ENCODE results near the gene CYB561D1.
"Not testable (repeated sequence)": the region's sequence is repeated elsewhere in the genome, so short reads cannot be mapped to it uniquely, and the experiment has no call there.

Gene CYB561D1, protein sequence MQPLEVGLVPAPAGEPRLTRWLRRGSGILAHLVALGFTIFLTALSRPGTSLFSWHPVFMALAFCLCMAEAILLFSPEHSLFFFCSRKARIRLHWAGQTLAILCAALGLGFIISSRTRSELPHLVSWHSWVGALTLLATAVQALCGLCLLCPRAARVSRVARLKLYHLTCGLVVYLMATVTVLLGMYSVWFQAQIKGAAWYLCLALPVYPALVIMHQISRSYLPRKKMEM

DNA sequence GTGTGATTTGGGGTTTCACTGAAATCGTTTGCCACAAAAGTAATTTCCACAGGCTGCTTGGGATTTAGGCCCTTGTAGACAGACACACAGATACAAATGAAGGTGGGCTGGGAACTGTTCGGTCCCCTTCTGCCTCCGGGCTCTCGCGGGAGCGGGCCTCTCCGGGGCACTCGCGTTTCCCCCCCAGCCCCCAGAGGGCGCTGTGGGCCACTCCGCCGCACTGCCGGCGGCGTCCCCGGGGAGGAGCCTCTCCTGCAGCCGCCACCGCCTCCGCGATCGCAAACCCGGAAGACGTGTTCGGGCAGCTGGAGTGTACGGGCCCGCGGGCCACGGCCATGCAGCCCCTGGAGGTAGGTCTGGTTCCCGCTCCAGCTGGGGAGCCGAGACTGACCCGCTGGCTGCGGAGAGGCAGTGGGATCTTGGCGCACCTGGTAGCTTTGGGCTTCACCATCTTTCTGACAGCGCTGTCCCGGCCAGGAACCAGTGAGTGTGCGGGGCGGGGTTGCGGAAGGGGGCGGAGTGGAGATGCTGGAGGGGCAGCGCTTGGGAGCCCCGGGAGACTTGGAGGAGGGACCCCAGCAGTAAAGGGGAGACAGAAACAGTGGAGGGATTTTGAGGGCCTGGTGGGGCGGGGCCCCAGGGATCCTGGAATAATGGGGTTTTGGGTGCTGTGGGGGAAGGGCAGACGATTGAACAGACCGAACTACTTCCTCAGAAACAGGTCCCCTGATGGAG, at the start of gene CYB561D1:
Gene CYB561D1 (plus strand): TSS at position 290 of the 735 bp plus-strand sequence. CDS start 46 bp downstream, at position 336.
- DNase-seq (ENCODE audit: low read depth in 2 of 2) = peak; percentile 71 to 77

DNA sequence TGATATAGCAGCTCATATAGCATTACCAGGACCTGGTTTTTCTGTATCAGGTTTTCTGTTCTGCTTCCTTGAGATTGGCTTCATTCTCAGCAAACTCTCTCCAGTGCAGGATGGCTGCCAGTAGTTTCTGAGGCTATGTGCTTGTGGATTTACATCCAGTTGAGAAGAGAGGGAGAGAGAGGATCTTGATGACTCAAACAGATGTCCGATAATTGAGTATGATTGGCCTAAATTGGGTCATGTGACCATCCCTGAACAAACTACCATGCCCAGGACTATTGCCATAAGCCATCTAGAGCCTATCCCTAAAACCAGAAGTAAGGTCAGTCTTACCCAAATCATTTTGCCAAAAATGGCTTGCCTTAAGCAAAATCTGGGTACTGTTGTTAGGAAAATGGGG, 49.5 kb upstream of the CYB561D1 start:
- DNase-seq (ENCODE audit: low read depth in 2 of 2) = no peak

DNA sequence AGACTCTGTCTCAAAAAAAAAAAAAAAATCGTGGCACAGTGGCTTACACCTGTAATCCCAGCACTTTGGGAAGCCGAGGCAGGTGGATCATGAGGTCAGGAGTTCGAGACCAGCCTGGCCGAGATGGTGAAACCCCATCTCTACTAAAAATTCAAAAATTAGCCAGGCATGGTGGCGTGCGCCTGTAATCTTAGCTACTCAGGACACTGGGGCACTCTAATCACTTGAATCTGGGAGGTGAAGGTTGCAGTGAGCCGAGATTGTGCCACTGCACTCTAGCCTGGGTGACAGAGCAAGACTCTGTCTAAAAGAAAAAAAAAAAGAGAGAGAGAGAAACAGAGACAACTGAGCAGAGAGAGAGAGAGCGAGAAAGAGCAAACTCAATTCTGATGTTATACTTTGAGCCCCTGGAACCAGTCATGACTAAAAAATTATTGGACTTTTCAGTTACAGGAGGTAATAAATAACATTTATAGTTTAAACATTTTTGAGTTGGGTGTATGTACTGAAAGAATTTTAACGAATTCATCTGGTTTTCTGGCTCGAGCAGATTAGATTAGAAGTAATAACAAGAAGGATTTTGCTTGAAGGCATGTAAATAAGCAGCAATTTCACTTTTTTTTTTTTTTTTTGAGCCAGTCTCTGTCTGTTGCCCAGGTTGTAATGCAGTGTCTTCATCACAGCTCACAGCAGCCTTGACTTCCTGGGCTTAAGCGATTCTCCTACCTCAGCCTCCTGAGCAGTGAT, 47.8 kb upstream of the CYB561D1 start:
- not testable (repeated sequence) for DNase-seq (ENCODE audit: low read depth in 2 of 2)

DNA sequence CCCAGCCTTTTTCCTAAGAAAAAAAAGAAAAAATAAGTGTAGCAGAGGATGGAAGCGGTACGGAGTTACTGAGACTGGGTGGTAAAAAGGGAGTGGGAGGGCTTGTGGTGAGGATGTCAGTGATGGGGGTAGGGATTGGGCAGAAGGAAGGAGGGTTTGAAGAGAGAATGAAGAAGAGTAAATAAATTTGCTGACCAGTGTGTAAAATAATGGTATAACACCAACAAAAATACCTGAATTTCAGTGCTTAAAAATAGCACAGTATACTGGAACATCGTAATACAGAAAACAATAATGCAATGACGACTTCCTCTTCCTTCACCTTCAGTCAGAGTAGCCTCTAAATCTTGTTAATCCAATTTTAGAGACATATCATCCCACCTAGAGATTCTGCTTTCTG, 46.4 kb upstream of the CYB561D1 start:
- no peak for DNase-seq (ENCODE audit: low read depth in 2 of 2)

DNA sequence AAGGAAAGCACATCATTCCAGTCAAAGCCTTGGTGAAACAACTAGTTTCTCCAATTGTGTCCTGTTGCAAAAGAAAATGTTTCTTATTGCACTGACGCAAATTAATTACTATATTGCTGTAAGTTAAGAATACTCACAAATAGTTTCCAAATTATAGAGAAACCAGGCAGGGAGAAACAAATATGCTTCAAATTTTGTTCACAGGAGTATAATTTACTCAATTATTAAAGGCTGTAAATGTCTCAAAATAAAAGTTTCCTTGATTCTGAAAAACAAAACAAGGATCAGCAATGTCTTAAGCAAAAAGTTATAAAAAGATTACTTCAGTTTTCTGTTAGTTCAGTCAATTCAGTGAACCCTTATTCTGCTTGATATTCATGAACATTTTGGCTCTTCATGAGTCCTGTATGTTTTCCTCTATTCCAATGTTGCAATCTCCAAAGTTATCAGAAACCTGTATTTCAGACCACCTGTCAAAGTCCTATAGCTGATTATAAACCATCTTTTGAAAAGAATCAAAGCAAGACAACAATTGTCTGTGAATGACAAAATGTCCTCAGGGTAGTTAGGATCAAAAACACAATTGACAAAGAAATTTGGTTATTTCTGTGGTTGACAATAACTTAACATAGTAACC, 39.3 kb upstream of the CYB561D1 start:
- no peak for DNase-seq (ENCODE audit: low read depth in 2 of 2)

DNA sequence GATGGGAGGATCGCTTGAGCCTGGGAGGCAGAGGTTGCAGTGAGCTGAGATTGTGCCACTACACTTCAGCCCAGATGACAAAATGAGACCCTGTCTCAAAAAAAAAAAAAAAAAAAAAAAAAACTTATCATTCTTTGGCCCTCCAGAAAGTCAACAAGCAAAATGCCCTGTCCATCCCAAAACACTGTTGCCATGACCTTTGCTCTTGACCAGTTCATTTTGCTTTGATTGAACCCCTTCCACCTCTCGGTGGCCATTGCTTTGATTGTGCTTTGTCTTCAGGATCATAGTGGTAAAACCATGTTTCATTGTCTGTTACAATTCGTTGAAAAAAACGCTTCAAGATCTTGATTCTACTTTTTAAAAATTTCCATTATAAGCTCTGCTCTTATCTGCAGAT, 36.1 kb upstream of the CYB561D1 start:
- DNase-seq (ENCODE audit: low read depth in 2 of 2) = no peak

DNA sequence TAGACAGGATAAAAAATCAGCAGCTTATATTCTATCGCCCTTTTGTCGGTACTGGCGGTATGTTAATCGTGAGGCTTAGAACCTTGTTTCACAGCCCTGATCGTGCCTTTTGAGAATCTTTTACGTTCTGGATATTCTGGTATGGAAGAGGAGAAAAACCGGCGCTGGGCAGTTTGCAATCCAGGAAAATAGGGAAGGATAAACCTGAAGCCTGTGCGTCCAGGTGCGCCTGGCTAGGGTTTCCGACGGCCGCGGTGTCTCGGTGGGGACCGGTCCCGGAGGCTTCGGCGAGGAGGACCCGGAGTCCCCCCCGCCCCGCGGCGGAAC, 27.8 kb upstream of the CYB561D1 start:
- no peak for DNase-seq (ENCODE audit: low read depth in 2 of 2)

DNA sequence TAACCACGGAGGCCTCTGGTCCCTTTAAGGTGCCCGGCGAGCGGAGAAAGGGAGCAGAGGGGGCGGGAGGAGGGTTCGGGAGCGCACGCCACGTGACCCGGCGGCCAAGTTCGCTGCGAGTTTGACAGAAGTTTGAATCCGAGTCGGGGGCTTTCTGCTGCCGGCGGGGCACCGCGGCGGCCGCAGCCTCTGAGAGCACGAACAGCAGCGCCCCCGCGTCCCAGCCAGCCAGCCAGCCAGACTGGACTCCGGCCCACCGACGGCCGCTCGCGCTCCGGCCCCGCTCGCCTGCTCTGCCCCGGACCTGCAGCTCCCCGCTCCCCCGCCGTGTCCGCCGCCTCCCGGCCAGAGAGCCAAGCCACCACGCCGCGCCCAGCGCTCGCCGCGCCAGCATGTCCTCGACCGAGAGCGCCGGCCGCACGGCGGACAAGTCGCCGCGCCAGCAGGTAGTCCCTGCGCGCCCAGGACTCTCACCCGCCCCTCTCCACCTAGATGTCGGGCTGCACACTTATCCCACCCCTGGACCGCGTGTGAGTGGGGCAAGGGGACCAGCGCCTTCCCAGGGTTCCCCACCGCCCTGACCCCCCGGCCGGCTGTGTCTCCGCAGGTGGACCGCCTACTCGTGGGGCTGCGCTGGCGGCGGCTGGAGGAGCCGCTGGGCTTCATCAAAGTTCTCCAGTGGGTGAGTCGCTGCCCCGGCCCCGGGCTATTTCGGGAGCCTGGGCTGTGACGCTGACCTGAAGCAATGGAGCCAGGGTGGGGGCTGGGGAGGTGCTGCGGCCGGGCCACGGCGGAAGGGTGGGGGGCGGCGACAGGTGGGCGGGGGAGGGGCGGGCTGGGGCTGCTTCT, 27.2 kb upstream of the CYB561D1 start, which contains the start of gene SYPL2:
Gene SYPL2 (plus strand): TSS at position 95 of the 849 bp plus-strand sequence. CDS start 298 bp downstream, at position 393.
- no peak for DNase-seq (ENCODE audit: low read depth in 2 of 2)

DNA sequence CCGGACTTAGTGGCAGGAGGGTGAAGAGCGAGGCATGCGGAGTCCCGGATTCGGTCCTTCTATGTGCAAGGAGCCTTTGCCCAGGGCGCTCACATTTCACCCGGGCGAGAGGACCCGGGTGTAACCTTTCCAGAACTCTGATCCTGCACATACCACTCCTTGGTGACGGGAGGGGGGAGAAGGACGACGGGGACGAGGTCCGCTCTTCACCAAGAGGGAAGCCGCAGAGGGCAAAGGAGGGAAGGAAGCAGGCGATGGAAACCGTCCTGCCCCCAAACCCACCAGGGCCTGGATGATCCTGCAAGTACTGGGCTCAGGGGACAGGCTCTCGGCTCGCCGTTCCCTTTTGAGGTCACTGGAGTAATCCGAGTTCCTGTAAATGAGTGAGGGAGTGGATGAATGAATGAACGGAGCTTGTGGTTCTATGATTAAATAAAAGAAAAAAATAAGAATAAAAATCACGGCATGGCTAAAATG, 26.6 kb upstream of the CYB561D1 start:
- DNase-seq (ENCODE audit: low read depth in 2 of 2) = no peak

DNA sequence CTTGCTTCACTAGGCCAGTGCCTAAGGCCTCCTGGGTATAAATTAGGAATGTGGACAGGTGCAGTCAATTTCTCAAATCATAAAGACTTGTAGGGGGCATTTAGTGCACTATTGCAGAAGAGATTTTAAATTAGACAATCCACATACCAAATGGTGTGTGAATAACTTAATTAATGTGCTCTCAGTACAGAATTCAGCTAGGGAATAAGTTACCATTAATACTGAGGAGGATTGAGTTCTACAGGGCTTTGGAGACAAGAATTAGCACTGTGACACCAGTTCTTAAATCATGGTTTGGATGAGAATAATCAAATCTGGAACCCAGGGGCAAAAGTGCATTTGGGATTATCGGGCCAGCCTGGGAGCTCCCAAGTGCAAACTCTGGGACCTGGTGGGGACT, 25.8 kb upstream of the CYB561D1 start:
- no peak for DNase-seq (ENCODE audit: low read depth in 2 of 2)

DNA sequence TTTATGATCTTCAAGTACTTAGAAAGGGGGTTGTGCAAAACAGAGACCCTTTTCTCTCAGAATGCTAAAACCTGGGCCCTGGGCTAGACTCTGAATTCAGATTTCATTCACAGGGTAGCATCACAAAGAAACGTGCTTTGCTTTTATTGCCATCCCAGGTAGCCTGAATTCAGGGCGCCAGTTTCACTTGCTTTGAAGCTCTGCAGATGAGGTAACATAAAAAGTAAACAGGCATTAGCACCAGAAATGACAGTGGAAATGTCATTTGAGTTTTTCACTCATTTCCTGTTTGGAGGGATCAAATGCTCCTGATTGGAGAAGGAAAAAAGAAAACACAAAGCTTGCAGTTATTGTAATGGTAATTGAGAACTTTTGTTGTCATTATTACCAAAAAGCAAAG, 25.0 kb upstream of the CYB561D1 start:
- DNase-seq (ENCODE audit: low read depth in 2 of 2) = no peak

DNA sequence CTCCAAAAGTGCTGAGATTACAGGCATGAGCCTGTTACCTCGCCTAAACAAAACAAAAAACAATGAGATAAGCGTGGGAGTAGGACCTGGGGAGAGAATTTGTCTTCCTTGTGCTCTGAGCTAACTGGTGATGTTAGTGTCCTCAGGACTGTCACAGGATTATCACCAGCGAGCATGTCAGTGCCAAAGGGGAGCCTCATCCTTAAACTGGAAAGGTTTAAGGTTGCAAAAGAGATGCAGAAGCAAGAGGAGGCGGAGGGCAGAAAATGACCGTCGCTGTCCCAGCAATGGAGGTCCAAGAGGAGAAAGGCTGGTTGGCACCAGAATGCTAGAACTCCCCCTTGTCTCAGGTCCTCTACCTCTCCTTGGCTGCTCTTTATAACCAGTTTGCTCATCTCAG, 23.6 kb upstream of the CYB561D1 start:
- DNase-seq (ENCODE audit: low read depth in 2 of 2) = no peak

DNA sequence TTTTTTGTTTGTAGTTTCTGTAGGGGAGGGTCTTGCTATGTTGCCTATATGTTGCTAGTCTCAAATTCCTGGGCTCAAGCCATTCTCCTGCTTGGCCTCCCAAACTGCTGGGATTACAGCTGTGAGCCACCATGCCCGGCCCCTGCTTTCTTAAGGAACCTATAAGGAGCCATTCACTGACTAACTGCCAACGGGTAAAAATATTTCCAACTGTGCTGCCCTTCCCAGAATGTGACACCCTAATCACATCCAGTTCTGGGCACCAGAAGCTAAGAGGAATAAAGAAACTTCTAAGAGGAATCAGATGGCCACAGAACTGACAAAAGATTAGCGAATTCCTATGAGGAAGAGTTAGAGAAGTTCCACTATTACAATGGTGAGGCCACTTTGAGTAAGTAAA, 21.1 kb upstream of the CYB561D1 start:
- DNase-seq (ENCODE audit: low read depth in 2 of 2) = no peak

DNA sequence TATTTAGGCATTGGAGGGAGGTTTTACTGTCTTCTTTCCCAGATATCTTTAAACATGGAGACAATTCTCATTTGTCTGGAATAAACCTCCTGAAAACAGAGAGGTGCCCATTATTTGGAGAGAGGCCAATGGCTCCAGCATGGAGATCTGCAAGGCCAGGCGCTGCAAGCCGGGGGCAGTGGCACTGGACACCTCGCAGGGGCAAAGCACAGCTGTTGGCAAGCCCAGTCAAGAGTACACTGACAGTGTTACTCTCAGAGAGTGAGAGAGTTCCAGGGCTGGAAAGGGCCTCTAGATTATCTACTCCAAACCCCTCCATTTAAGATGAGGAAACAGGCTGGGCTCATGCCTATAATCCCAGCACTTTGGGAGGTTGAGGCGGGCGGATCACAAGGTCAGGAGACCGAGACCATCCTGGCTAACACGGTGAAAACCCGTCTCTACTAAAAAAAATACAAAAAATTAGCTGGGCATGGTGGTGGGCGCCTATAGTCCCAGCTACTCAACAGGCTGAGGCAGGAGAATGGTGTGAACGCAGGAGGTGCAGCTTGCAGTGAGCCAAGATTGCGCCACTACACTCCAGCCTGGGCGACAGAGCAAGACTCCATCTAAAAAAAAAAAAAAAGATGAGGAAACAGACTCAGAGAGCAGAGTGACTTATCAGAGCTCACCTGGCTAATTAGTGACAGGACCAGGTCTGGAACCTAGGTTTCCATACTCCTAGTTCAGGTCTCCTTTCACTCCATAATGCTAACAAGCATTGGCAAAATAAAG, 20.4 kb upstream of the CYB561D1 start:
- not testable (repeated sequence) for DNase-seq (ENCODE audit: low read depth in 2 of 2)

DNA sequence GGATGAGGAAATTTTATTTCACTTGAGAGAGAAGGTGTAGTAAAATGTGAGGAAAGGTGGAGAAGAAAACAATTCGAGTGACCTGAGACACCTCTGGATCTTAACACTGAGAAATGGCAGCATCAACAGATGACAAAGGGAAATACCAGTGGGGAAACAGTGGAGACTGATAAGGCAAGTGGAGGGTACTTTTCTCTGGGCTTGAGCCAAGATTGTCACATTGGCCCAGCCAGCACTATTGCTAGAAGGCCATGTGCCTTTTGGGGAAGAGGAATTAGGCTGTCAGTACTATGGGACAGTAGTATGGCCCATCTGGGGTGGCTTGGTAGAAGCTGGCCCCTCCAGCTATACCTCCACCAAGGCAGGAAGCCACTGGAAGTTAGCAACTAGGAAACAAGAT, 19.2 kb upstream of the CYB561D1 start:
- no peak for DNase-seq (ENCODE audit: low read depth in 2 of 2)

DNA sequence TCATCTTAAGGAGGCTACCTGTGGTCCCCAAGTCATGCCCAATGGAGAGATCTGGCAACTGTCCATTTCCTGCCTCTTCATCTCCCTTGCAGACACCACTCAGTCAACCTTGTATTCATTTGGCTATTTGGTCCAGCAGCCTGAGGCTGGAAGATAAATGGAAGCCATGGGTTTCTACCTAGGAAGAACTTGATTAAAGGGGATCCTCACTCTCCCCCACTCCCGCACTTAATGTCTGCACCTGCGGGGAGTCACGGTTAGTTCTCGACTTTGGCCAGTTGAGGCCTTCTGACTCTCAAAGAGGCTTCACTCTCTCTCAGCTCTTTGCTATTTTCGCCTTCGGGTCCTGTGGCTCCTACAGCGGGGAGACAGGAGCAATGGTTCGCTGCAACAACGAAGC, 18.6 kb upstream of the CYB561D1 start:
- no peak for DNase-seq (ENCODE audit: low read depth in 2 of 2)

DNA sequence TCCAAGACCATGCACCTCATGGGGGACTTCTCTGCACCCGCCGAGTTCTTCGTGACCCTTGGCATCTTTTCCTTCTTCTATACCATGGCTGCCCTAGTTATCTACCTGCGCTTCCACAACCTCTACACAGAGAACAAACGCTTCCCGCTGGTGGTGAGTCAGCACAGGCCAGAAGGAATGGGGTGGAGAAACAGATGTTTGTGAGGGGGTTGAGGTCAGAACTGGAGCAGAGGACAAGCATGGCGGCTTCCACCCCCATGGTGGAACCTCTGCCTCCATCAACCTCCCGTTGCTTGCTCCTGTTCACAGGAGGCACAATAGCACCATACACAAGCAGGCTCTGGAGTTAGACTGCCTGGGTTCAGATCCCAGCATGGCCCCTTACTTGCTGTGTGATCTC, 17.1 kb upstream of the CYB561D1 start:
- DNase-seq (ENCODE audit: low read depth in 2 of 2) = no peak

DNA sequence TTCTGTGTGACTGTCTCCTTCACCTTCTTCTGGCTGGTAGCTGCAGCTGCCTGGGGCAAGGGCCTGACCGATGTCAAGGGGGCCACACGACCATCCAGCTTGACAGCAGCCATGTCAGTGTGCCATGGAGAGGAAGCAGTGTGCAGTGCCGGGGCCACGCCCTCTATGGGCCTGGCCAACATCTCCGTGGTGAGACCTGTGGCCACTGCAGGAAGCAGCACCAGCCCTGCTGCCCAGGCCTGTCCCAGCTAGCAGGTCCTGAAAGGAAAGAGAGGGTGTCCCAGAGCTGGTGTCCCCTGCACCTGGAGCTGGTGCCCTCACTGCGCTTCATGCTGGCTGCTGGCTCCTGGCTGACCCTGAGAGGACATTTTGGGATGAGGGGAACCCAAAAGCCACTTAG, 16.1 kb upstream of the CYB561D1 start:
- no peak for DNase-seq (ENCODE audit: low read depth in 2 of 2)

DNA sequence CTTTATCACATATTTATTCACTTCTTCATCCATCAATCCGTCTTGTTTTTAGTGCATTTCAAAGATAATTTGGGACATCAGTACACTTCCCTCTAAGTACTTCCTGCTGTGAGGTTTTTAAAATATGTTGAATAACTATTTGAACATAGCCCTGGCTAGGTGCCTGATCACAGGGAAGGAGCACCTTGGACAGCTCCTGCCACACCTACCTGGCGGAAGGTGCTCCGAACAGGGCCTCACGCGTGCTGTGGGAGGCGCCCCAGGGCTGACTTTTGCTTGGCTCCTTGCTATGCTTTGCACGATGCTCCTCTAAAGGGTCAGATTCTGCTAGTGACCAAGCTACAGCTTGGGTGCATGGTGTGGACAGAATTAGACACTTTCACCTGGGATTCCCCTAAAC, 15.1 kb upstream of the CYB561D1 start:
- no peak for DNase-seq (ENCODE audit: low read depth in 2 of 2)

DNA sequence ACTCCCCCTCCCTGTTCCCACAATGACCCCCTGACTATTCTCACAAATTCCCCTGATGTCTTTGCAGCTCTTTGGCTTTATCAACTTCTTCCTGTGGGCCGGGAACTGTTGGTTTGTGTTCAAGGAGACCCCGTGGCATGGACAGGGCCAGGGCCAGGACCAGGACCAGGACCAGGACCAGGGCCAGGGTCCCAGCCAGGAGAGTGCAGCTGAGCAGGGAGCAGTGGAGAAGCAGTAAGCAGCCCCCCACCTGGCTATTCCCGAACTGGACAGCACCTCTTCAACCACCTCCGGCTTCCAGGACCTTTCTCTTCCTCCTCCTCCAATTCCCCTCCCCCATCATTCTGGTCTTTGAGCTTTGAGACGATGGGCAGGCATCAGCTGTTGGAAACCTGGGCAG, 14.6 kb upstream of the CYB561D1 start:
- DNase-seq (ENCODE audit: low read depth in 2 of 2) = no peak

DNA sequence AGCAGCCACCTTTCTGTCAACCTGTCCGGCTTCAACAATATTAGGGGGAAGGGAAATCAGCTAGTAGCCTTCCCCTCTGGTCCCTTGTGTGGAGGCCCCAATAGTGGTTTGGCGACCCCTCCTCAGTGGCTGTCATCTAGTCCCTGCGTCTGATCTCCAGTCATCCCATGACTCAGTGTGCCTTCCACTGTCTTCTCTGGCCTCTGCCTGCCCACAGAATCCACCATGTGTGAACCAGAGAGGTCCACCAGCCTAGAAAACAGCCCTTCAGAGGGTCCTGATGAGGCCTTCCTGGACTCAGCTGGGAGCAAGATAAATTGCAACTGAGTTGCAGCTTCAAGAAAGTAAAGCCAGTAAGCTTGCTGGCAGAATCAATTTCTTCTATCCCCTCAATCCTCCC, 14.0 kb upstream of the CYB561D1 start:
- DNase-seq (ENCODE audit: low read depth in 2 of 2) = no peak
